OCI-LY3 (cell line): ENCODE measurements around the gene BTBD2.

Source experiments
- H2AFZ ChIP-seq: fragments of 200-600, 300-600 bp; shearing (Covaris generic); 2 replicates; pipeline ENCODE4 v1.6.0; 2014; ENCODE audit warnings: antibody characterized with exemption, low read depth, low read length
- H3K27ac ChIP-seq: fragments of 200-600, 300-600 bp; sonication (generic); 2 replicates; pipeline ENCODE4 v1.5.1; 2014; ENCODE audit warnings: mild to moderate bottlenecking, low read length, moderate library complexity, mixed read lengths
- H3K27me3 ChIP-seq: fragments of 200-600, 300-600 bp; sonication (generic); 2 replicates; pipeline ENCODE4 v1.6.1; 2014; ENCODE audit warnings: low read depth, low read length, mixed read lengths
- H3K36me3 ChIP-seq: fragments of 200-600, 300-600 bp; sonication (generic); replicated peaks from 2 replicates; pipeline ENCODE3; 2014; ENCODE audit warnings: low read depth, low read length, mixed read lengths
- H3K4me1 ChIP-seq: fragments of 300-600, 200-600 bp; sonication (generic); 2 replicates; pipeline ENCODE4 v1.6.1; 2014; ENCODE audit warnings: low read length, mixed read lengths
- H3K4me2 ChIP-seq: fragments of 200-600, 300-600 bp; sonication (generic); 2 replicates; pipeline ENCODE4 v1.6.1; 2014; ENCODE audit warnings: low read length, mixed read lengths
- H3K4me3 ChIP-seq: fragments of 300-600, 200-600 bp; sonication (generic); 2 replicates; pipeline ENCODE4 v1.5.1; 2014; ENCODE audit warnings: antibody characterized with exemption, mild to moderate bottlenecking, low read length, moderate library complexity
- H3K79me2 ChIP-seq: fragments of 300-600, 200-600 bp; shearing (Covaris generic); 2 replicates; pipeline ENCODE4 v1.6.1; 2014; ENCODE audit warnings: mild to moderate bottlenecking, low read length, mixed read lengths
- H3K9ac ChIP-seq: fragments of 300-600, 200-600 bp; shearing (Covaris generic); 2 replicates; pipeline ENCODE4 v1.6.0; 2014; ENCODE audit warnings: mild to moderate bottlenecking, low read length, moderate library complexity
- H3K9me3 ChIP-seq: fragments of 200-600, 300-600 bp; shearing (Covaris generic); 2 replicates; pipeline ENCODE4 v1.6.1; 2014; ENCODE audit warnings: low read length, mixed read lengths; ENCODE audit not compliant: insufficient read depth
- H4K20me1 ChIP-seq: fragments of 200-600, 300-600 bp; sonication (generic); 2 replicates; pipeline ENCODE4 v1.6.1; 2016; ENCODE audit warnings: low read length, mixed read lengths; ENCODE audit not compliant: insufficient read depth
- CTCF ChIP-seq: fragments of 200-600, 300-600 bp; sonication (generic); IDR thresholded peaks from 2 replicates; pipeline ENCODE4 v1.5.1; 2014; ENCODE audit warnings: antibody characterized with exemption, low read length, low read depth
- EZH2phosphoT487 ChIP-seq: fragments of 200-600 bp; shearing (Covaris generic); IDR thresholded peaks from 2 replicates; pipeline ENCODE4 v1.6.1; 2018; ENCODE audit warnings: antibody characterized with exemption, mixed run types, low read depth

BTBD2 gene

GRCh38 chr19:2042485-2043250 lies 27.2 kb upstream of the BTBD2 start:
- no peak overlapping the region for H2AFZ ChIP-seq
- peak overlapping the region; percentile 46 for H3K4me2 ChIP-seq
- peak; percentile 29 for TF ChIP-seq CTCF
- TF ChIP-seq EZH2phosphoT487 = no peak
- H3K9me3 ChIP-seq = no peaks in the 10 kb centered on the region
- peak overlapping the region; percentile 26; the same call in 1 of the 2 replicates for H3K9ac ChIP-seq
- H3K4me3 ChIP-seq = peak overlapping the region; percentile 46
- H3K4me1 ChIP-seq = peaks cover 65% of the 10 kb centered on the region
- H3K27me3 ChIP-seq = no peaks in the 10 kb centered on the region
- H3K27ac ChIP-seq = peak overlapping the region; percentile 69
- H3K79me2 ChIP-seq = peaks cover 66% of the 10 kb centered on the region
- peaks cover 83% of the 10 kb centered on the region for H3K36me3 ChIP-seq
- H4K20me1 ChIP-seq = peaks cover 96% of the 10 kb centered on the region

GRCh38 chr19:2041683-2042484 lies 26.4 kb upstream of the BTBD2 start:
- Histone ChIP-seq H2AFZ (no peak overlapping the region), H3K9me3 (no peaks in the 10 kb centered on the region), H4K20me1 (peaks cover 95% of the 10 kb centered on the region), H3K9ac (peak overlapping the region; percentile 66), H3K36me3 (peaks cover 78% of the 10 kb centered on the region), H3K79me2 (peaks cover 59% of the 10 kb centered on the region), H3K27ac (peak overlapping the region; percentile 87), H3K4me2 (peak overlapping the region; percentile 70), H3K4me3 (peak overlapping the region; percentile 62), H3K27me3 (no peaks in the 10 kb centered on the region), H3K4me1 (peaks cover 57% of the 10 kb centered on the region)
- TF ChIP-seq CTCF (no peak), EZH2phosphoT487 (no peak)

- Histone ChIP-seq H3K36me3 (peaks cover 73% of the 10 kb centered on the region), H3K9ac (peak overlapping the region; percentile 66), H2AFZ (no peak overlapping the region), H3K27me3 (no peaks in the 10 kb centered on the region), H3K4me2 (peak overlapping the region; percentile 70), H3K27ac (peak overlapping the region; percentile 87), H3K4me3 (peak overlapping the region; percentile 62), H3K9me3 (no peaks in the 10 kb centered on the region), H4K20me1 (peaks cover 89% of the 10 kb centered on the region), H3K79me2 (peaks cover 53% of the 10 kb centered on the region), H3K4me1 (peaks cover 52% of the 10 kb centered on the region)
- TF ChIP-seq CTCF (no peak), EZH2phosphoT487 (no peak)
These were observed 25.8 kb upstream of the BTBD2 start for GRCh38 chr19:2041433-2041682.
